BJ (cell line): ENCODE data around the gene SPSB1. TPM values are rescaled to one million over a fixed set of nuclear protein-coding genes. Genes with fewer than 3 reads are reported as not detected.

Experiments
- CTCF ChIA-PET: fragments of 350-600 bp; formaldehyde crosslinking; extraction: SDS; loops from one replicate; lab custom pipeline; 2021; ENCODE audit warnings: antibody characterized with exemption, inconsistent platforms; lab: Yijun Ruan, JAX
- POLR2A ChIA-PET: fragments of 300-600 bp; sonication (Branson Sonifier 250); formaldehyde crosslinking; extraction: SDS; loops from one replicate; lab custom pipeline; 2021; ENCODE audit warnings: antibody characterized with exemption; lab: Charles Lee
- DNase-seq: peaks from one replicate; pipeline ENCODE4 v3.0.0-alpha.2; 2011; ENCODE audit warnings: low read depth
- H3K27me3 ChIP-seq: 2 replicates; pipeline ENCODE4 v1.6.0; 2011; ENCODE audit warnings: low read length; ENCODE audit not compliant: control insufficient read depth, insufficient read depth
- H3K36me3 ChIP-seq: 2 replicates; pipeline ENCODE4 v1.5.1; 2011; ENCODE audit warnings: low read length; ENCODE audit not compliant: control insufficient read depth, insufficient read depth
- H3K4me3 ChIP-seq: 2 replicates; pipeline ENCODE4 v1.5.1; 2011; ENCODE audit warnings: low read depth, mild to moderate bottlenecking, control low read depth, low read length
- polyA plus RNA-seq: library from polyadenylated mRNA; depleted of rRNA; stranded (reverse); fragments of >200 nt; gene quantifications from 2 replicates; pipeline ENCODE4 v1.2.3, GENCODE V29; 2011
- TF ChIP-seq, protein P1 (sequence below): IDR thresholded peaks from 2 replicates; pipeline ENCODE4 v1.5.1; 2011; ENCODE audit warnings: low read depth, mild to moderate bottlenecking, control low read depth, inconsistent platforms, low read length, moderate library complexity; ENCODE audit not compliant: insufficient read depth

Gene SPSB1
- polyA plus RNA-seq, 1 experiment = 19.8 TPM

DNA sequence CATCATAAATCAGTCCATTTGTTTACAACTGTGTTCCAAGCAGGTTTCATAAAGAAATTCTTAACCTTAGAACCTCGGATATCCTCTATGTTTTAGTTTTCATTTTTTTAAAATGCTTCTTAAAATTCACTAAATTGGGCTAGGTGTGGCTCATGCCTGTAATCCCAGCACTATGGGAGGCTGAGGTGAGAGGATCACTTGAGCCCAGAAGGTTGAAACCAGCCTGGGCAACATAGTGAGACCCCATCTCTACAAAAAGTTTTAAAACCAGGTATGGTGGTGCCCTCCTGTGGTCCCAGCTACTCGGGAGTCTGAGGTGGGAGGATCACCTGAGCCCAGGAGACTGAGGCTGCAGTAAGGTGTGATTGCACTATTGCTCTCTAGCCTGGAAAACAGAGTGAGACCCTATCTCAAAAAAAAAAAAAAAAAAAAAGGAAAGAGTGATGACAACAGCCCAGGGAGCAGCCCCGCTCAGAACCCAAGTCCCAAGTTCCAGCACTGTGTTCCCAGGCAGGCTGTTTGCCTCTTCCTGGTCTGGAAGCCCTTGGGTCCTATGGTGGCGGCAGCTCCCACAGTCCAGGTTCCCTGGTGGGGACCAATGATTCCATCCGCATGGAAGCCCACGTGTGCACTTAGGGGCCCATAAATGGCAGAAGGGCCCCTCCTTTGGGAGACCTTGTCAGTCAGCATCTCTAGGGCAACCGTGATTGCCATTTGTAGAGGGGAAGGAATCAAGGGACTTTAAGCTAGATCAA lies 24.7 kb upstream of the SPSB1 start:
- Histone ChIP-seq H3K27me3 (no peaks in the 10 kb centered on the region), H3K4me3 (no peak overlapping the region), H3K36me3 (peaks cover 13% of the 10 kb centered on the region)
- POLR2A ChIA-PET = no interaction called here
- CTCF ChIA-PET = interaction anchor here (0.6 to 4.7 kb wide), 16 partner anchors 9 to 224 kb away, joined by 3 to 86 read pairs (median 7); no protein-coding TSS in a partner anchor
- DNase-seq = no peak
- TF ChIP-seq, protein P1, sequence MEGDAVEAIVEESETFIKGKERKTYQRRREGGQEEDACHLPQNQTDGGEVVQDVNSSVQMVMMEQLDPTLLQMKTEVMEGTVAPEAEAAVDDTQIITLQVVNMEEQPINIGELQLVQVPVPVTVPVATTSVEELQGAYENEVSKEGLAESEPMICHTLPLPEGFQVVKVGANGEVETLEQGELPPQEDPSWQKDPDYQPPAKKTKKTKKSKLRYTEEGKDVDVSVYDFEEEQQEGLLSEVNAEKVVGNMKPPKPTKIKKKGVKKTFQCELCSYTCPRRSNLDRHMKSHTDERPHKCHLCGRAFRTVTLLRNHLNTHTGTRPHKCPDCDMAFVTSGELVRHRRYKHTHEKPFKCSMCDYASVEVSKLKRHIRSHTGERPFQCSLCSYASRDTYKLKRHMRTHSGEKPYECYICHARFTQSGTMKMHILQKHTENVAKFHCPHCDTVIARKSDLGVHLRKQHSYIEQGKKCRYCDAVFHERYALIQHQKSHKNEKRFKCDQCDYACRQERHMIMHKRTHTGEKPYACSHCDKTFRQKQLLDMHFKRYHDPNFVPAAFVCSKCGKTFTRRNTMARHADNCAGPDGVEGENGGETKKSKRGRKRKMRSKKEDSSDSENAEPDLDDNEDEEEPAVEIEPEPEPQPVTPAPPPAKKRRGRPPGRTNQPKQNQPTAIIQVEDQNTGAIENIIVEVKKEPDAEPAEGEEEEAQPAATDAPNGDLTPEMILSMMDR = no peak

DNA sequence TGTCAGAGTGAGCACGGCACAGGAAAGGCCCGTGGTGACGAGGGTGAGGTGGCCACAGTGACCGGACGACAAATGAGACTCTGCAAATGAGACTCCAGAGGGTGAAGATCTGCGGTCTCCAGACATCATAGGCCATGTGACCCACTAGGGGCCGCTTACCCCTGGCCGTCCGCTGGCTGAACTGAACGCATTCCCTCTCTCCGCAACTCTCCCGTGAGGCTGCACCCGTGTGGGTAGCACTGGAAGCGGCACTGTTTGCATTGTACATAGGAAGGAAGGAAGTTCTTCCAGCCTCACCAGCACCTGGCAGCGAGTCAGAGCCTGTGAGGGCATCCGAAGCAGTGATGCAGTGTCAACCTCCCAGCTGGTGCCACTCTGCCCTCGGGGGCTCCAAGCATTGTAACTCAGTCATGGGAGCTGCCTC lies 23.6 kb upstream of the SPSB1 start:
- Histone ChIP-seq H3K36me3 (peaks cover 10% of the 10 kb centered on the region), H3K27me3 (no peaks in the 10 kb centered on the region), H3K4me3 (no peak overlapping the region)
- CTCF ChIA-PET = interaction anchor here (1.3 to 4.7 kb wide), 4 partner anchors 14 to 223 kb away, joined by 6 to 86 read pairs (median 36); no protein-coding TSS in a partner anchor
- DNase-seq = no peak
- POLR2A ChIA-PET = no interaction called here
- TF ChIP-seq, protein P1 = no peak

DNA sequence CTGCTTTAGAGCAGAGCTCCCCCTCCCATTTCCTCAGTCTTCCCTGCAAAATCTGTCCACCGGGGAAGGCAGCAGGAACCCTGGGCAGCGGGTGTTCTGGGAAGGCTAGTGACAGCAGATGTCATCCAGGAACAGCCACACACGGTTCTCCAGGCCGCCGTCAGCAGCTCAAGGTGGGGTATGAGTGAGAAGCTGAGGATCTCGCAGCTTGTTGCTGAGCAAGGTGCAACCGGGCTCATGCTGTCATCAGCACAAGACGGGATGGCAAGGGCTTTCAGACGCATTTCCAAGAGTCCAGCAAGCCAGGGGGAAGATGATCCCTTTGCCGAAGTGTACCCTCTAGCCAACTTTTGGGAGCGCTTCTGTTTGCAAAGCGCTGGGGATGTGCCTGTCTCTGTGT lies 23.0 kb upstream of the SPSB1 start:
- POLR2A ChIA-PET = no interaction called here
- Histone ChIP-seq H3K4me3 (no peak overlapping the region), H3K36me3 (peaks cover 5% of the 10 kb centered on the region), H3K27me3 (no peaks in the 10 kb centered on the region)
- CTCF ChIA-PET = interaction anchor here (0.8 to 4.7 kb wide), 5 partner anchors 18 to 223 kb away, joined by 3 to 86 read pairs (median 6); no protein-coding TSS in a partner anchor
- TF ChIP-seq, protein P1 = no peak
- no peak for DNase-seq

DNA sequence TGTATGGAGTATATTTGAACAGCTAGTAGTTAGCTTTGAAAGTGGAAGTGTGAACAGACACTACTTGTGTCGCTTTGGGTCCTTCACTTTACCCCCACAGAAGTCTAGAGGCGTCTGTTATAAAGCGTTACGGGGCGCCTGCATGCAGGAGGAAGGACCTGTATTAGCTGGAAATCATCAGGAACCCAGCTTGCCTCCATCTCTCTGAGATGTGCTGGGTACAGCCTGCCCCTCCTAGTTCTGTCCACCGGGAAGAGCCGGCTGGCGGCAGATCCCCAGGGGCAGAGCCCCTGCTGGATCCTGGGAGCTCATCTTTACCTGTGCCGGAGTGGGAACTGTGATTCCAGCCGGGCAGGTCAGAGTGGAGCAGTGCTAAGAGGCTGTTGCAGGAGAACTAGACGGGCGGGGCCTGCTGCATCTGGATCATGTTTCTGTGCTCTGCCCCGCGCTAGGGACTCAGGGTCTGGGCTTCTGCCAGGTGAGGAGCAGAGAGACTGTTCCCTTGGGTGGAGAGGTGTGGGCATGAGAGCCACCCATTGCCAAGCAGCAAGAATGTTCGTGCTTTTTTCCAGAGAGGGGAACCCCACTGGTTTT lies 22.3 kb upstream of the SPSB1 start:
- ChIA-PET CTCF (interaction anchor here (0.8 to 4.7 kb wide), 5 partner anchors 17 to 222 kb away, joined by 3 to 86 read pairs (median 6); no protein-coding TSS in a partner anchor), POLR2A (no interaction called here)
- H3K4me3 ChIP-seq = no peak overlapping the region
- peaks cover 3% of the 10 kb centered on the region for H3K36me3 ChIP-seq
- H3K27me3 ChIP-seq = no peaks in the 10 kb centered on the region
- DNase-seq = no peak
- TF ChIP-seq, protein P1 = no peak

DNA sequence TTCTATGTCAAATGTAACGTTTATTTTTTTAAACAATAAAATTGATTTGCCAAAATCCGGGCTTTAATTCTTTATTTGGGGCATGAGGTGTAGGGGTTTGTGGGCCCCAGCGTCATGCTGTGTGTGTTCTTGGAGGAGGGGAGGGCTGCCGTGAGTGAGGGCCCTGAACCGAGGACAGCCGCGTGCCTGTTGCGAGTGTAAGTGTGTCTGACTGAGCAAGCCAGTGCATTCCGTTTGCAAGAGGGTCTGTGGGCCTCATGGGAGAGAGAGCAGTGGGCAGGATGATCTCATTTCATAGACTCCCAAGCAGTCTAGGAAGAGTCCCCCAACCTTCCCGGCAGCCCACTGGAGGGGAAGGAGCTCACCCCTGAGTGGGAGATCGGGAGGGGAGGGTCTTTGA lies 21.4 kb upstream of the SPSB1 start:
- Histone ChIP-seq H3K36me3 (peaks cover 3% of the 10 kb centered on the region), H3K27me3 (no peaks in the 10 kb centered on the region), H3K4me3 (no peak overlapping the region)
- no peak for DNase-seq
- ChIA-PET POLR2A (no interaction called here), CTCF (interaction anchor here (2.4 to 4.7 kb wide), 3 partner anchors 185 to 221 kb away, joined by 11 to 86 read pairs (median 12); no protein-coding TSS in a partner anchor)
- TF ChIP-seq, protein P1 = no peak
